Measurements from ENCODE around the gene FLNB. TPM values are rescaled to one million over a fixed set of nuclear protein-coding genes. Genes with fewer than 3 reads are reported as not detected.
A peak's percentile ranks its signal among the peaks of the same experiment; 100 is the strongest.

Gene FLNB, protein sequence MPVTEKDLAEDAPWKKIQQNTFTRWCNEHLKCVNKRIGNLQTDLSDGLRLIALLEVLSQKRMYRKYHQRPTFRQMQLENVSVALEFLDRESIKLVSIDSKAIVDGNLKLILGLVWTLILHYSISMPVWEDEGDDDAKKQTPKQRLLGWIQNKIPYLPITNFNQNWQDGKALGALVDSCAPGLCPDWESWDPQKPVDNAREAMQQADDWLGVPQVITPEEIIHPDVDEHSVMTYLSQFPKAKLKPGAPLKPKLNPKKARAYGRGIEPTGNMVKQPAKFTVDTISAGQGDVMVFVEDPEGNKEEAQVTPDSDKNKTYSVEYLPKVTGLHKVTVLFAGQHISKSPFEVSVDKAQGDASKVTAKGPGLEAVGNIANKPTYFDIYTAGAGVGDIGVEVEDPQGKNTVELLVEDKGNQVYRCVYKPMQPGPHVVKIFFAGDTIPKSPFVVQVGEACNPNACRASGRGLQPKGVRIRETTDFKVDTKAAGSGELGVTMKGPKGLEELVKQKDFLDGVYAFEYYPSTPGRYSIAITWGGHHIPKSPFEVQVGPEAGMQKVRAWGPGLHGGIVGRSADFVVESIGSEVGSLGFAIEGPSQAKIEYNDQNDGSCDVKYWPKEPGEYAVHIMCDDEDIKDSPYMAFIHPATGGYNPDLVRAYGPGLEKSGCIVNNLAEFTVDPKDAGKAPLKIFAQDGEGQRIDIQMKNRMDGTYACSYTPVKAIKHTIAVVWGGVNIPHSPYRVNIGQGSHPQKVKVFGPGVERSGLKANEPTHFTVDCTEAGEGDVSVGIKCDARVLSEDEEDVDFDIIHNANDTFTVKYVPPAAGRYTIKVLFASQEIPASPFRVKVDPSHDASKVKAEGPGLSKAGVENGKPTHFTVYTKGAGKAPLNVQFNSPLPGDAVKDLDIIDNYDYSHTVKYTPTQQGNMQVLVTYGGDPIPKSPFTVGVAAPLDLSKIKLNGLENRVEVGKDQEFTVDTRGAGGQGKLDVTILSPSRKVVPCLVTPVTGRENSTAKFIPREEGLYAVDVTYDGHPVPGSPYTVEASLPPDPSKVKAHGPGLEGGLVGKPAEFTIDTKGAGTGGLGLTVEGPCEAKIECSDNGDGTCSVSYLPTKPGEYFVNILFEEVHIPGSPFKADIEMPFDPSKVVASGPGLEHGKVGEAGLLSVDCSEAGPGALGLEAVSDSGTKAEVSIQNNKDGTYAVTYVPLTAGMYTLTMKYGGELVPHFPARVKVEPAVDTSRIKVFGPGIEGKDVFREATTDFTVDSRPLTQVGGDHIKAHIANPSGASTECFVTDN (N-terminal part only)
- total RNA-seq (2014; rRNA removed; shearing (Covaris generic)): 20.7 and 23.6 TPM in 2 replicates
- polyA plus RNA-seq (2015; cell fraction: cytosol; rRNA removed): 11.2 and 13.1 TPM in 2 replicates
- 15.9 and 22.7 TPM in 2 replicates for polyA plus RNA-seq (2015; cell fraction: nucleus; rRNA removed)

DNA sequence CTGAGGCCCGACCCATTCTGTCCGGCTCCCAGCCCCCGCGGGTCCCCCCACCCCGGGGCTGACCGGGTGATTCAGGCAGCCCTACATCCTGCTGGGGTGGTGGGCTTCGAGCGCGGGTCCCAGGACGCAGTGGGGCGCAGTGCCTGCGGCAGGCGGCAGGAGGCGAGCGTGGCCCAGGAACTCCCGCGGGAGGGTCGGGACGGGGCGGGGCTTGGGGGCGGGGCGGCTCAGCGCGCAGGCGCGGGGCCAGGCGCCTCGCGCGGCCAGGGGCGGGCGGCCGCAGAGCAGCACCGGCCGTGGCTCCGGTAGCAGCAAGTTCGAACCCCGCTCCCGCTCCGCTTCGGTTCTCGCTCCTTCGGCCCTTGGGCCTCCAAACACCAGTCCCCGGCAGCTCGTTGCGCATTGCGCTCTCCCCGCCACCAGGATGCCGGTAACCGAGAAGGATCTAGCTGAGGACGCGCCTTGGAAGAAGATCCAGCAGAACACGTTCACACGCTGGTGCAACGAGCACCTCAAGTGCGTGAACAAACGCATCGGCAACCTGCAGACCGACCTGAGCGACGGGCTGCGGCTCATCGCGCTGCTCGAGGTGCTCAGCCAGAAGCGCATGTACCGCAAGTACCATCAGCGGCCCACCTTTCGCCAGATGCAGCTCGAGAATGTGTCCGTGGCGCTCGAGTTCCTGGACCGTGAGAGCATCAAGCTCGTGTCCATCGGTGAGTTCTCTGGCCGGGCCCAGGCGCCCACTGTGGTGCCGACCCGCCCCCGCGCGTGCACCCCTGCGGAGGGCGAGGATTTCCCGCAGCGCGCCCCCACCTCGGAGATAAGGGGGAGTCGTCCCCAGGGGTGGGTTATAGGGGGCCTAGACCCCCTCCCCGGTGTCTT is at the start of gene FLNB:
Gene FLNB, plus strand, starts transcription at position 282 of the 885 bp plus-strand sequence. Its CDS starts 143 bp downstream, at position 425.
- in situ Hi-C loops (cut with HindIII; ENCODE audit: low pct_unique_long_range_greater_than_20kb, low sequenced_read_pairs): no loop called here
- DNase-seq (ENCODE audit: low read depth, low spot score): peak; percentile 69

DNA sequence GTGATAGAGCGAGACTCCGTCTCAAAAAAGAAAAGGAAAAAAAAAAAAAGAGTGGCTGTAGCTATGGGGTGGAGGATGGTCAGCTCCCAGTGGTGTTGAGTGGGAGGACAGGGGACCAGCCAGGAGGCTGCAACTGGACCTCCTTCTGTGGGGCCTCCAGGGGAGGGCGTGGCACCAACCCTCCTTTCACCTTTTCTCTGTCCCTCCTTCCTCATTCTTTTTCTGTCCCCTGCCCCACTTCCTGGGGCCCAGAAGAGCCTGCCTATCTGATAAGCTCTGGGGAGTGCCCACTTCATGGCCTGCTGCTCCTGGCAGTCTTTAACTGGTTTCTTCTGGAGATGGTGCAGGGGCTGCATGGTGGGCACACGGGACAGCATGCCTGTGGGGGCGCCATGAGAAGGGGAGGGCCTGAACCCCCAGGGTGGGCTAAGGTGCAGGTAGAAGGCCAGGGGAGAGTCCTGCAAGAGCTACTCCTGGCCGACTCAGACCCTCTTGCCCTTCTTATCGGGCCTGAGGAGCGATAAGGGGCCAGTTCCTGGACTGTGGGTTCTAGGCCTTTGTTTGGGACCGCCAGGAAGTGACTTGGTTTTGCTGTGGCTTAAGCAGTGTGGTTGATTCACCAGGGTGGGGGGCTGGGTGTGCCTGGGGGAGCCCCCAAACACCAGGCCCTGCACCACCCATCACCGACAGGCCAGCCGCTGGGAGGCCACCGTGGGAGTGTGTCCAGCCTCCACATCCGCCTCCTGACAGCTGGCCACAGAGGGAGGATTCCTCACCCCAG is 49.4 kb upstream of the FLNB start:
- in situ Hi-C loops (cut with HindIII; ENCODE audit: low pct_unique_long_range_greater_than_20kb, low sequenced_read_pairs): no loop called here
- no peak for DNase-seq (ENCODE audit: low read depth, low spot score)

DNA sequence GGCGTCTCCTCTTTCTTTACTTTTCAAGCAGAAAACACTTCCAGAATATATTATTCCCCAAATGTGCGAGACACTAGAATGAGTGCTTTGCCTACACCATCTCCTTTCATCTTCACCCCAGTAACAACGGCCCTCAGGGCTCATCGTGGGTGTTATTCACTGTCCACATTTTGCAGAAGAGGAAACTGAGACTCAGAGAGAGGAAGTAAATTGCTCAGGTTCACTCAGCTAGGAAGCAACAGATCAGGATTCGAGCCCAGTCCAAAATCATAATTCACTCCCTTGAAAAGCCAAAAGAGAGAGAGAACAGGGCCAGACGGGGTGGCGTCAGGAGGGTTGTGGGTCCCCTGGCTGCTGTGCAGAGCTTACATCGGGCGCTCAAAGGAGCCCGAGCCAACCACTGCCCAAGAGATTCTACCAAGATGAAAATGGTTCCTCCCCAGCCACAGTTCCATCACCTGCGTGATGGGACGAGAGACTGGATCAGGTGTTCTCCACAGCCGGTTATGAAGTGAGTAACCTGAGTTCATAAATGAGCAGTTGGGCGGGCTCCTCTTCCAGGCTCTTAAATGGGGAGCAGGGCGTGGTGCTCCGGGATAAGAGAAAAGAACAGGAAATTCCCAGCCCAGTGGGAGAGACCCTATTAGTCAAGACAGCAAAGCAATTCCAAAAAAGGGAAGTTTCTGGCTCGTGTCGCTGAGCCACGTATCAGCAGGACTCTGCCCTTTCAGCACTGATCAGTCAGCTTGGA is 48.6 kb upstream of the FLNB start:
- DNase-seq (ENCODE audit: low read depth, low spot score): no peak
- in situ Hi-C loops (cut with HindIII; ENCODE audit: low pct_unique_long_range_greater_than_20kb, low sequenced_read_pairs): no loop called here

DNA sequence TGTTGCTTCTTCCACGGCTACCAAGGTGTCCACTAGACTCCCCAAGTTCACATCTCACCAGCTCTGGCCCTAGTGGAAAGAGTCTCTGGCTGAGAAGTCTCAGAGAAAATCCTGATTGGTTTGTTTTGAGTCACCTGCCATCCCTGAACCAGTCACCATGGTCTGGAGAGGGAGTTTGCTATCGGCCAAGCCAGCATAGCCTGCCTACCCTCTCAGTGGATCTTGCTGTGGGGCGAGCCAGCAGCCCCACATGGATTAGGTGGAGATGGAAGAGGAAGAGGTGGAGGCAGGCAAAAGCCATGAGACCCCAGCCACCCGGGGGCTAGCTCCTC is 48.1 kb upstream of the FLNB start:
- DNase-seq (ENCODE audit: low read depth, low spot score): no peak
- in situ Hi-C loops (cut with HindIII; ENCODE audit: low pct_unique_long_range_greater_than_20kb, low sequenced_read_pairs): no loop called here

DNA sequence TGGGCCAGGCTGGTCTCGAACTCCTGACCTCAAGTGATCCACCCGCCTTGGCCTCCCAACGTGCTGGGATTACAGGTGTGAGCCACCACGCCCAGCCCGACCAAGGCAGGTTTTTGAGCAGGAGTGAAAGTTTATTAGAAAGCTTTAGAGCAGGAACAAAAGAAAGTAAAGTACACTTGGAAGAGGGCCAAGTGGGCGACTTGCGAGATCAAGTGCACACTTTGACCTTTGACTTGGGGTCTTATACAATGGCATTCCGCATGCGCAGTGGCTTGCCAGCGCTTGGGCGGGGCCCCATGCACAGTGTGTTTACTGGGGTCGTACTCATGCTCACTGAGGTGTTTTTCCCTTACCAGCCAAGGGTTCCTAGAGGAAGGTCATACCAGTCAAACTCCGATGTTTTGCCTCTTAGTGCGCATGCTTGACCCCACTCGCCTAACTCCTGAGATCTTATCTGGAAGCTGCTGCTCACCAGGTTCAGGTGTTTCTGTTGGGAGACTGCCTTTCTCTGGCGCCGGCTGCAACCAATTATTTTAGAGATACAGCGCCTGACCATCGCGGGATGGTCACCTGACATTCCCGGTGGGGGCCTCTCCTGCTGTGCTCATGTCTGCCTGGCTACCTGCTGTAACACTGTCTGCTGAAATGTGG is 46.9 kb upstream of the FLNB start:
- DNase-seq (ENCODE audit: low read depth, low spot score): no peak
- in situ Hi-C loops (cut with HindIII; ENCODE audit: low pct_unique_long_range_greater_than_20kb, low sequenced_read_pairs): no loop called here

DNA sequence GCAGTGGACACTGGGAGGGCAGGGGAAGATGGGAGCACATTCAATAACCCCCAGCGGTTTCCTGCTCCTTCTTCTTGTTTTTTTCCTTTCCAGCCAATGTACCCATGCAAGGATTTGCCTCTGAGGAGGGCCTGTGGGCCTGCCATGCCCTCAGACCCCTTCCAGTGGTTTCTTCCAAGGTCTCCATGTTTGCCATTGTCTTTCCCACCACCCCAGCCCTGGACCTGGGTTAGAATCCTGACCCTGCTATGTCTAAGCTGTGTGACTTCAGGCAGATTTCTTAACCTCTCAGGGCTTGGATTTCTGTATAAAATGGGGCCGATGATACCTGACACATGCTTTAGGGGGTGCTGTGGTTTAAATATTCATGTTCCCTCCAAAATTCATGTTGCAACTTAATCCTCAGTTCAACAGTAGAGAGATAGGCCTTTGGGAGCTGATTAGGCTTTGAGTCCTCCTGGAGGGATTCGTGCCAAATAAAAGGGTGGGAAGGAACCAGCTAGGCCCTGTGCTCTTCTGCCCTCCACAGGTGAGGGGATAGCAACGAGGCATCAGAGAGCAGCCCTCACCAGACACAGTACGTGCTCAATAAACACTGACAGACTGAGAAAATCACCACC is 46.3 kb upstream of the FLNB start:
- in situ Hi-C loops (cut with HindIII; ENCODE audit: low pct_unique_long_range_greater_than_20kb, low sequenced_read_pairs): no loop called here

DNA sequence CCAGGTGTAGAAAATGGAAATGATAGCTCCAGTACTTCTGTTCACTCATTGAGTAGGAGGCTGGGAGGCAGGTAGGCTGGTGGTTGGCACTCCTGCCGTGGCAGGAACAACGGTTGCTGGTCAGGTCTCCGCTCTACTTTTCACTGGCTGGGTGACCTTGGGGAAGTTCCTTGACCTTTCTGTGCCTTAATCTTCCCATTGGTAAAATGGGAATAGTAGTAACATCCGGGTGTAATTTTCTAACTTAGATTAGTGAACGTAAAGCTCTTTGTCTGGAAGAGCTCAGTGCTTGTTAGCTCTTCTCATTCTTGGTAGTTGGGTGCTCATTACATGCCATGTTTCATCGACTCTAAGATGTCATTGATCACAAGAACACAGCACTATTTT is 45.8 kb upstream of the FLNB start:
- in situ Hi-C loops (cut with HindIII; ENCODE audit: low pct_unique_long_range_greater_than_20kb, low sequenced_read_pairs): no loop called here
- no peak for DNase-seq (ENCODE audit: low read depth, low spot score)

More for the DNA sequence above, 46.3 kb upstream of the FLNB start:
- peak; percentile 35 for DNase-seq (ENCODE audit: low read depth, low spot score)

DNA sequence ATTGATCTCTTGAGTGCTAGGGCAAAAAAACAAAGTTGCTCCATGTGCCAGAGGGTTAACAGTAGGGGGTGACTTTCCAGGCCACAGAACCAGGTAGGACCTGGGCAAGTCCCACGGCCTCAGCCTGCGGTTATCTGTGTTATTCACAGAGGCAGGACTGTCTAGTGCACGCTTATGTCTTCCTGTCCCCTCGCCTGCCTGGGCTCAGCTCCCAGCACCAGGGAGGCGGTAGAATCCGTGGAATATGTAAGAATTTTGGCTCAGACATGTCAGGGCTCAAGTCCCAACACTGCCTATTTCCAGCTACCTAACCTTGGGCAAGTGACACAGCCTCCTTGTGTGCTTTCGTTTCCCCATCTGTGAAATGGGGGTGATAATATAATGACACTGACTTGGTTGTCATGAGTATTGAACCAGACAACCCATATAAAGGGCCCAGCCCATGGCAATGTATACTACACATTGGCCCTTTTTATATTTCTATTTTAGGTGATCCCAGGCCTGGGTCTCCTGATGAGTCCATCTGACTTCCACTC is 44.3 kb upstream of the FLNB start:
- DNase-seq (ENCODE audit: low read depth, low spot score): no peak
- in situ Hi-C loops (cut with HindIII; ENCODE audit: low pct_unique_long_range_greater_than_20kb, low sequenced_read_pairs): no loop called here

DNA sequence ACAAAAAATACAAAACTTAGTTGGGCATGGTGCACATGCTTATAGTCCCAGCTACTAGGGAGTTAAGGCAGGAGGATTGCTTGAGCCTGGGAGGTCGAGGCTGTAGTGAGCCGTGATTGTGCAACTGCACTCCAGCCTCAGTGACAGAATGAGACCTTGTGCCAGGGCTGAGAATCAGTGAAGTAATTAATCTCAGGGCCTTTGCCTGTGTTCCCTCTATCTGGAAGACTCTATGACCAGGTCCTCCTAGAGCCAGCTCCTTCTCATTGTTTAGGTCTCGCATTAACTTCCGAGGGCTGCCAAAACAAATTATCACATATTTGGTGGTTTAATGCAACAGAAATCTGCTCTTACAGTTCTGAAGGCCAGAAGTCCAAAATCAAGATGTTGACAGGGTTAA is 41.4 kb upstream of the FLNB start:
- DNase-seq (ENCODE audit: low read depth, low spot score): no peak
- in situ Hi-C loops (cut with HindIII; ENCODE audit: low pct_unique_long_range_greater_than_20kb, low sequenced_read_pairs): no loop called here

DNA sequence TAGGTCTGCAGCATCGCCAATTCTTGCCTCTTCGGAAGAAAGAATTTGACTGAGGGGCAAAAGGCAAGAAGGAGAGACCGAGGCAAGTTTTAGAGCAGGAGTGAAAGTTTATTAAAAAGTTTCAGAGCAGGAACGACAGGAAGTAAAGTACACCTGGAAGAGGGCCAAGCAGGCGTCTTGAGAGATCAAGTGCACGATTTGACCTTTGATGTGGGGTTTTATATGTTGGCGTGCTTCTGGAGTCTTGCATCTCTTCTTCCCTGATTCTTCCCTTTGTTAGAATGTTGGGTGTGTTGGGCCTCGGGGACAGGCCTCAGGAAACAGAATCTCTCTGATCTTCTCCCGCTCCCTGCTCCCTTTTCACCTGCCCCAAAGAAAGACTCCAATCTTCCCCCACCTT is 40.6 kb upstream of the FLNB start:
- no peak for DNase-seq (ENCODE audit: low read depth, low spot score)
- in situ Hi-C loops (cut with HindIII; ENCODE audit: low pct_unique_long_range_greater_than_20kb, low sequenced_read_pairs): no loop called here

DNA sequence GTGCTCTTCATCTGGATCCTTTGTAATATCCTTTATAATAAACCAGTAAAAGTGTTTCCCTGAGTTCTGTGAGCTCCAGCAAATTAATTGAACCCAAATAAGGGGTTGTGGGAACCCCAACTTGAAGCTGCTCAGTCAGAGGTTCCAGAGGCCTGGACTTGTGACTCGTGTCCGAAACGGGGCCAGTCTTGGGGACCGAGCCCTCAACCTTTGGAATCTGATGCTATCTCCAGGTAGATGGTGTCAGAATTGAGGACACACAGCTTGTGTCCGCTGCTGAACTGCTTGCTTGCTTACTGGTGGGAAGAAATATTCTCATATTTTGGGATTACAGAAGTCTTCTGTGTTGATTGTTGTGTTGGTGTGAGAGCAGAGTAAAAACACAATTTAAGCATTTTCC is 39.7 kb upstream of the FLNB start:
- DNase-seq (ENCODE audit: low read depth, low spot score): no peak
- in situ Hi-C loops (cut with HindIII; ENCODE audit: low pct_unique_long_range_greater_than_20kb, low sequenced_read_pairs): no loop called here

DNA sequence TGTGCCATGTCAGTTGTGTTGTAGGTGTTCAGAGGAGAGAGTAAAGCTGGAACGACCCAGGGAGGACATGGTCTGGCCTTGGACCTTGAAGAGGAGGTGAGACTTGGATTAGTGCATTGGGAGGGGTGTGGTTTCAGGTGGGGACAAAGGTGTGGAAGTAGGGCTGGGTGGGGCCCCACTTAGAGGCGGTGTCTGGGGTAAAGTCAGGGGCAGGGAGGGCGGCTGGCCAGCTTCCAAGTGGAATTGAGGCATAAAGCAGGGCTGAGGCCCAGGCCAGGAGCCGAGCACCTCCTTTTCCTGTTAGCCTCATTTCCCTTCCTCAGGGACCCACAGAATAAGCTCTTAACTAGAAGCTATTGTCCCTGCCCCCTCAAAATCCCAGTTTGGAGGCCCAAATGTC is 36.2 kb upstream of the FLNB start:
- in situ Hi-C loops (cut with HindIII; ENCODE audit: low pct_unique_long_range_greater_than_20kb, low sequenced_read_pairs): no loop called here

DNA sequence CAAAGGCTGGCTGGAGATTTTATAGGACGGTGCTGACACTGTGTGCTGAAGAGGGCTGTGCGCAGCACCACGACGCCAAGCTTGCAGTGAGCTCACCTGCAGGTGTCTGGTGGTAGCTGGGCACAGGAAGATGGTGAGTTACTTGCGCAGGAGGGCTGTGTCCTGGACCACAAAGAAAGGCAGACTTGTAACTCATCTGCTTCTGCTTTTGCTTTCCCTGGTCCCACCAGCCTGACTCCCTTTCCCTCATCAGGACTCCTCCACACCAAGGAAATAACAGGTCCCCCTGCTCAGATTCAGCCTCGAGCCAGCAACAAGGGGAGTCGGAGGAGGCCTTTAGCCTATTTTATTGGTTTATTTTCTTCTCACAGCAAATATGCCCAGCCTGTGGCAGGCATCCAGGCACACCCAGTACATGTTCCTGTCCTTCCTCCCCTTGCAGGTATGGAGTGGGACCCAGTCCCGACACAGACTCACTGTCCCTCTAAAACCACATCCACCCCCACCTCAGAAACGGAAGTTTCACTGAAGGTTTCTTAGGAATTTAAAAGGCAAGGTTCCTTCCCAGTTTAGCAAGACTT is 35.6 kb upstream of the FLNB start:
- no peak for DNase-seq (ENCODE audit: low read depth, low spot score)
- in situ Hi-C loops (cut with HindIII; ENCODE audit: low pct_unique_long_range_greater_than_20kb, low sequenced_read_pairs): no loop called here

More for the DNA sequence above, 36.2 kb upstream of the FLNB start:
- no peak for DNase-seq (ENCODE audit: low read depth, low spot score)

DNA sequence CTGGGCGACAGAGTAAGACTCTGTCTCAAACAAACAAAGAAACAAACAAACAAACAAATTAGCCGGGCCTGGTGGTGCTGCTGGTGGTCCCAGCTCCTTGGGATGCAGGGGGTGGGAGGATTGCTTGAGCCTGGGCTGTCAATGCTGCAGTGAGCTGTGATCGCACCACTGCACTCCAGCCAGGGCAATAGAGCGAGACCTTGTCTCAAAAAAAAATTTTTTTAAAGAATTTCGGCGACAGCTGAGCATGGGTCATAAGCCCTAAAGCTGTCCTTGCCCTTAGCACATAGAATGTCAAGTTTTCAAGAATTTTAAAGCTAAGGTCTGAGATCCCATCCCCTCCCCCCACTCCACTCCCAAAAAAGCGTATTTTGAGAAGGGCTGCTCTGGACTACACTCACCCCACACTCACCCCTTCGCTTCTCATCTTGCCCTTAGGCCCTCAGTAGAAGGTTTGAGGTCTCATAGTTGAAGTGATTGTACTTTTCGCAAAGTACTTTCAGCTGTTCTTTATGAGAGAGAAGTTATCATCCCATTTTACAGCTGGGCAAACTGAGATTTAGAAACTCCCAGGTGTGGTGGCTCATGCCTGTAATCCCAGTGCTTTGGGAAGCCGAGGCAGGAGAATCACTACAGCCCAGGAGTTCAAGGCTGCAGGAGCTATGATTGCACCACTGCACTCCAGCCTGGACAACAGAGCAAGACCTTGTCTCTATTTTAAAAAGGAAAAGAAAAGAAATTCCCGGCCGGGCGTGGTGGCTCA is 34.3 kb upstream of the FLNB start:
- in situ Hi-C loops (cut with HindIII; ENCODE audit: low pct_unique_long_range_greater_than_20kb, low sequenced_read_pairs): no loop called here
- DNase-seq (ENCODE audit: low read depth, low spot score): no peak
